Measurements from ENCODE around the gene PCDHB9.
"Not testable (repeated sequence)": the region's sequence is repeated elsewhere in the genome, so short reads cannot be mapped to it uniquely, and the experiment has no call there.

The PCDHB9 gene

GRCh38 chr5:141186897-141187512, at the start of gene PCDHB9:
Gene PCDHB9, plus strand, starts transcription at chr5:141187161. Its CDS starts 158 bp downstream, at chr5:141187319.
- no peak for DNase-seq (ENCODE audit: low read depth in 1 of 2, low spot score in 1 of 2)

- not testable (repeated sequence) for DNase-seq (ENCODE audit: low read depth in 1 of 2, low spot score in 1 of 2)
Measured at GRCh38 chr5:141137346-141137745, 49.6 kb upstream of the PCDHB9 start.

- no peak for DNase-seq (ENCODE audit: low read depth in 1 of 2, low spot score in 1 of 2)
Measured at GRCh38 chr5:141149812-141150211, 37.1 kb upstream of the PCDHB9 start, which contains the start of gene PCDHB6. Gene PCDHB6, plus strand, starts transcription at chr5:141150057. Its CDS starts 201 bp downstream, at chr5:141150258.

- DNase-seq (ENCODE audit: low read depth in 1 of 2, low spot score in 1 of 2): no peak
Measured at GRCh38 chr5:141150224-141150992, 36.6 kb upstream of the PCDHB9 start.

GRCh38 chr5:141150993-141151325, 36.0 kb upstream of the PCDHB9 start:
- no peak for DNase-seq (ENCODE audit: low read depth in 1 of 2, low spot score in 1 of 2)

- DNase-seq (ENCODE audit: low read depth in 1 of 2, low spot score in 1 of 2): not testable (repeated sequence)
Measured at GRCh38 chr5:141151632-141152031, 35.3 kb upstream of the PCDHB9 start.

- DNase-seq (ENCODE audit: low read depth in 1 of 2, low spot score in 1 of 2): not testable (repeated sequence)
Measured at GRCh38 chr5:141152096-141152495, 34.9 kb upstream of the PCDHB9 start.

GRCh38 chr5:141155540-141156374, 31.2 kb upstream of the PCDHB9 start:
- no peak for DNase-seq (ENCODE audit: low read depth in 1 of 2, low spot score in 1 of 2)

- DNase-seq (ENCODE audit: low read depth in 1 of 2, low spot score in 1 of 2): not testable (repeated sequence)
Measured at GRCh38 chr5:141157356-141157755, 29.6 kb upstream of the PCDHB9 start.

GRCh38 chr5:141157901-141158300, 29.1 kb upstream of the PCDHB9 start:
- not testable (repeated sequence) for DNase-seq (ENCODE audit: low read depth in 1 of 2, low spot score in 1 of 2)

GRCh38 chr5:141172381-141173204, 14.4 kb upstream of the PCDHB9 start, which contains the start of gene PCDHB7:
Gene PCDHB7, plus strand, starts transcription at chr5:141172644. Its CDS starts 192 bp downstream, at chr5:141172836.
- no peak for DNase-seq (ENCODE audit: low read depth in 1 of 2, low spot score in 1 of 2)

GRCh38 chr5:141174291-141175104, 12.5 kb upstream of the PCDHB9 start:
- not testable (repeated sequence) for DNase-seq (ENCODE audit: low read depth in 1 of 2, low spot score in 1 of 2)

- DNase-seq (ENCODE audit: low read depth in 1 of 2, low spot score in 1 of 2): no peak
Measured at GRCh38 chr5:141175933-141176332, 11.0 kb upstream of the PCDHB9 start.

- DNase-seq (ENCODE audit: low read depth in 1 of 2, low spot score in 1 of 2): not testable (repeated sequence)
Measured at GRCh38 chr5:141177577-141178191, 9.3 kb upstream of the PCDHB9 start, which contains the start of gene PCDHB8. Gene PCDHB8, plus strand, starts transcription at chr5:141177790. Its CDS starts 245 bp downstream, at chr5:141178035.

GRCh38 chr5:141179371-141179770, 7.6 kb upstream of the PCDHB9 start:
- not testable (repeated sequence) for DNase-seq (ENCODE audit: low read depth in 1 of 2, low spot score in 1 of 2)

- DNase-seq (ENCODE audit: low read depth in 1 of 2, low spot score in 1 of 2): not testable (repeated sequence)
Measured at GRCh38 chr5:141179876-141180275, 7.1 kb upstream of the PCDHB9 start.

- no peak for DNase-seq (ENCODE audit: low read depth in 1 of 2, low spot score in 1 of 2)
Measured at GRCh38 chr5:141180313-141180712, 6.6 kb upstream of the PCDHB9 start.

GRCh38 chr5:141182248-141182647, 4.7 kb upstream of the PCDHB9 start, which contains the start of gene PCDHB16:
Gene PCDHB16, plus strand, starts transcription at chr5:141182387. Its CDS starts 173 bp downstream, at chr5:141182560.
- no peak for DNase-seq (ENCODE audit: low read depth in 1 of 2, low spot score in 1 of 2)
